ENCODE data around the gene SNX32. TPM values are rescaled to one million over a fixed set of nuclear protein-coding genes. Genes with fewer than 3 reads are reported as not detected.

Gene SNX32
- total and polyA plus RNA-seq, 4 donors, result 0.14 to 0.88 (median 0.64) TPM

GRCh38 chr11:65861533-65862183 lies 27.9 kb downstream of the SNX32 start:
- TF ChIP-seq, protein P1, sequence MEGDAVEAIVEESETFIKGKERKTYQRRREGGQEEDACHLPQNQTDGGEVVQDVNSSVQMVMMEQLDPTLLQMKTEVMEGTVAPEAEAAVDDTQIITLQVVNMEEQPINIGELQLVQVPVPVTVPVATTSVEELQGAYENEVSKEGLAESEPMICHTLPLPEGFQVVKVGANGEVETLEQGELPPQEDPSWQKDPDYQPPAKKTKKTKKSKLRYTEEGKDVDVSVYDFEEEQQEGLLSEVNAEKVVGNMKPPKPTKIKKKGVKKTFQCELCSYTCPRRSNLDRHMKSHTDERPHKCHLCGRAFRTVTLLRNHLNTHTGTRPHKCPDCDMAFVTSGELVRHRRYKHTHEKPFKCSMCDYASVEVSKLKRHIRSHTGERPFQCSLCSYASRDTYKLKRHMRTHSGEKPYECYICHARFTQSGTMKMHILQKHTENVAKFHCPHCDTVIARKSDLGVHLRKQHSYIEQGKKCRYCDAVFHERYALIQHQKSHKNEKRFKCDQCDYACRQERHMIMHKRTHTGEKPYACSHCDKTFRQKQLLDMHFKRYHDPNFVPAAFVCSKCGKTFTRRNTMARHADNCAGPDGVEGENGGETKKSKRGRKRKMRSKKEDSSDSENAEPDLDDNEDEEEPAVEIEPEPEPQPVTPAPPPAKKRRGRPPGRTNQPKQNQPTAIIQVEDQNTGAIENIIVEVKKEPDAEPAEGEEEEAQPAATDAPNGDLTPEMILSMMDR (IDR thresholded peaks at IDR 0.05; ENCODE audit: control extremely low read depth, extremely low read depth), result no peak
- WGBS, 2 donors, result 90 to 92% methylated on average over 13 of the region's 13 CpGs
- ATAC-seq (ENCODE audit: insufficient read depth, low FRiP score) (no peak), DNase-seq (peak in 1 of 3 donors; percentile 12)
- peak overlapping the region in 1 of 2 donors; percentile 69 for H3K9ac ChIP-seq (ENCODE audit: insufficient read depth in 1 of 2, low read length in 2 of 2)
- no peak overlapping the region for H3K27ac ChIP-seq (ENCODE audit: low read depth in 1 of 2, low read length in 1 of 2)
- H3K4me3 ChIP-seq, result peak overlapping the region; percentile 85
- peaks cover 13 to 48% (median 25%) of the 10 kb centered on the region in 4 donors for H3K36me3 ChIP-seq (ENCODE audit: control insufficient read depth in 4 of 4, insufficient read depth in 4 of 4, low read length in 4 of 4)
- peaks cover 0 to 30% (median 11%) of the 10 kb centered on the region in 5 donors for H3K4me1 ChIP-seq (ENCODE audit: control insufficient read depth in 5 of 5, insufficient read depth in 5 of 5, low read length in 5 of 5)
- H3K9me3 ChIP-seq (ENCODE audit: control insufficient read depth in 4 of 4, insufficient read depth in 3 of 4, low read length in 3 of 4), result no peaks in the 10 kb centered on the region
- no peaks in the 10 kb centered on the region for H3K27me3 ChIP-seq (ENCODE audit: control insufficient read depth in 3 of 3, insufficient read depth in 3 of 3, low read length in 2 of 3)

GRCh38 chr11:65862191-65862735 lies 28.5 kb downstream of the SNX32 start:
- no peaks in the 10 kb centered on the region for H3K9me3 ChIP-seq (ENCODE audit: control insufficient read depth in 4 of 4, insufficient read depth in 3 of 4, low read length in 3 of 4)
- H3K36me3 ChIP-seq (ENCODE audit: control insufficient read depth in 4 of 4, insufficient read depth in 4 of 4, low read length in 4 of 4), result peaks cover 13 to 51% (median 24%) of the 10 kb centered on the region in 4 donors
- peaks cover 0 to 29% (median 10%) of the 10 kb centered on the region in 5 donors for H3K4me1 ChIP-seq (ENCODE audit: control insufficient read depth in 5 of 5, insufficient read depth in 5 of 5, low read length in 5 of 5)
- TF ChIP-seq, protein P1 (IDR thresholded peaks at IDR 0.05; ENCODE audit: control extremely low read depth, extremely low read depth), result no peak
- no peak overlapping the region for H3K4me3 ChIP-seq
- ATAC-seq (ENCODE audit: insufficient read depth, low FRiP score), result no peak
- DNase-seq, result peak in 1 of 3 donors; percentile 7
- no peaks in the 10 kb centered on the region for H3K27me3 ChIP-seq (ENCODE audit: control insufficient read depth in 3 of 3, insufficient read depth in 3 of 3, low read length in 2 of 3)
- no peak overlapping the region for H3K27ac ChIP-seq (ENCODE audit: low read depth in 1 of 2, low read length in 1 of 2)
- 77 to 92% methylated on average over 5 of the region's 5 CpGs for WGBS, 2 donors
- no peak overlapping the region for H3K9ac ChIP-seq (ENCODE audit: insufficient read depth in 1 of 2, low read length in 2 of 2)

GRCh38 chr11:65862941-65863888 lies 29.5 kb downstream of the SNX32 start:
- no peak overlapping the region for H3K27ac ChIP-seq (ENCODE audit: low read depth in 1 of 2, low read length in 1 of 2)
- TF ChIP-seq, protein P1 (IDR thresholded peaks at IDR 0.05; ENCODE audit: control extremely low read depth, extremely low read depth), result no peak
- peaks cover 0 to 29% (median 10%) of the 10 kb centered on the region in 5 donors for H3K4me1 ChIP-seq (ENCODE audit: control insufficient read depth in 5 of 5, insufficient read depth in 5 of 5, low read length in 5 of 5)
- H3K4me3 ChIP-seq, result no peak overlapping the region
- peaks cover 13 to 55% (median 27%) of the 10 kb centered on the region in 4 donors for H3K36me3 ChIP-seq (ENCODE audit: control insufficient read depth in 4 of 4, insufficient read depth in 4 of 4, low read length in 4 of 4)
- H3K9ac ChIP-seq (ENCODE audit: insufficient read depth in 1 of 2, low read length in 2 of 2), result no peak overlapping the region
- ATAC-seq (ENCODE audit: insufficient read depth, low FRiP score), result no peak
- peak in 1 of 3 donors; percentile 17 for DNase-seq
- 94 to 97% methylated on average over 21 to 24 of the region's 24 CpGs for WGBS, 2 donors
- H3K9me3 ChIP-seq (ENCODE audit: control insufficient read depth in 4 of 4, insufficient read depth in 3 of 4, low read length in 3 of 4), result no peaks in the 10 kb centered on the region
- H3K27me3 ChIP-seq (ENCODE audit: control insufficient read depth in 3 of 3, insufficient read depth in 3 of 3, low read length in 2 of 3), result no peaks in the 10 kb centered on the region
